Activated CD8-positive, alpha-beta memory T cell treated with anti-CD3 and anti-CD28 coated beads for 1 hour (primary cell): Measurements from ENCODE around the gene PARD3.
"Not testable (repeated sequence)": the region's sequence is repeated elsewhere in the genome, so short reads cannot be mapped to it uniquely, and the experiment has no call there.

Source experiments
- DNase-seq, 2 donors: peaks; one replicate each; pipeline ENCODE4 v3.0.0-alpha.2; 2020; ENCODE audit warnings: low read depth in 1 of 2; ENCODE audit errors: extremely low read depth in 1 of 2

Gene PARD3

GRCh38 chr10:34438741-34439140 is 376.4 kb downstream of the PARD3 start:
- DNase-seq = no peak

- DNase-seq = no peak
Measured at GRCh38 chr10:34437906-34438305, 377.2 kb downstream of the PARD3 start.

- no peak for DNase-seq
Measured at GRCh38 chr10:34434119-34434594, 380.9 kb downstream of the PARD3 start.

- no peak for DNase-seq
Measured at GRCh38 chr10:34433241-34434076, 381.6 kb downstream of the PARD3 start.

- DNase-seq = no peak
Measured at GRCh38 chr10:34432589-34432988, 382.5 kb downstream of the PARD3 start.

GRCh38 chr10:34430685-34431084 is 384.4 kb downstream of the PARD3 start:
- DNase-seq = no peak

GRCh38 chr10:34428501-34428900 is 386.6 kb downstream of the PARD3 start:
- no peak for DNase-seq

- DNase-seq = no peak
Measured at GRCh38 chr10:34427911-34428216, 387.2 kb downstream of the PARD3 start.

GRCh38 chr10:34427158-34427910 is 387.8 kb downstream of the PARD3 start:
- not testable (repeated sequence) for DNase-seq

GRCh38 chr10:34426538-34427157 is 388.4 kb downstream of the PARD3 start:
- DNase-seq = not testable (repeated sequence)

GRCh38 chr10:34426041-34426440 is 389.1 kb downstream of the PARD3 start:
- no peak for DNase-seq

- DNase-seq = no peak
Measured at GRCh38 chr10:34423673-34424625, 391.1 kb downstream of the PARD3 start.

GRCh38 chr10:34420795-34421194 is 394.3 kb downstream of the PARD3 start:
- no peak for DNase-seq

- no peak for DNase-seq
Measured at GRCh38 chr10:34420273-34420672, 394.8 kb downstream of the PARD3 start.

GRCh38 chr10:34415039-34415438 is 400.1 kb downstream of the PARD3 start:
- no peak for DNase-seq

- DNase-seq = no peak
Measured at GRCh38 chr10:34413756-34414587, 401.1 kb downstream of the PARD3 start.

- DNase-seq = no peak
Measured at GRCh38 chr10:34413214-34413613, 401.9 kb downstream of the PARD3 start.

- DNase-seq = no peak
Measured at GRCh38 chr10:34408956-34409355, 406.1 kb downstream of the PARD3 start.

- DNase-seq = no peak
Measured at GRCh38 chr10:34408381-34408780, 406.7 kb downstream of the PARD3 start.
